Left renal pelvis (tissue), 4 donors: ENCODE data around the gene NPFFR2. TPM values are rescaled to one million over a fixed set of nuclear protein-coding genes. Genes with fewer than 3 reads are reported as not detected.
"Not testable (repeated sequence)": the region's sequence is repeated elsewhere in the genome, so short reads cannot be mapped to it uniquely, and the experiment has no call there.

Experiments used
- DNase-seq, 4 donors: peaks; one replicate each; pipeline ENCODE4 v3.0.0-alpha.2; 2013; ENCODE audit warnings: low read depth in 4 of 4, low spot score in 3 of 4
- polyA plus RNA-seq, 4 donors: library from polyadenylated mRNA; unstranded; fragments of 120-200 nt; gene quantifications; one replicate each; pipeline ENCODE4 v1.2.1, GENCODE V29; 2013; ENCODE audit not compliant: insufficient read length in 4 of 4

The NPFFR2 gene
- 1 to 10 TPM in 3 of 4 donors, under 1 TPM in 1; 0.84 to 3.1 (median 1.7) TPM for polyA plus RNA-seq

- DNase-seq = peak in 3 of 4 donors; percentile 6 to 32 (median 16)
These were observed at the start of gene NPFFR2 for GRCh38 chr4:72031868-72032608. Gene NPFFR2 (plus strand): TSS chr4:72032000. CDS start chr4:72128592, 96,592 bp downstream.

- no peak for DNase-seq
These were observed 39.1 kb upstream of the NPFFR2 start for GRCh38 chr4:71992571-71993312.

GRCh38 chr4:71994559-71994958 lies 37.2 kb upstream of the NPFFR2 start:
- DNase-seq = no peak

- DNase-seq = no peak
These were observed 36.5 kb upstream of the NPFFR2 start for GRCh38 chr4:71995297-71995696.

GRCh38 chr4:72006586-72006985 lies 25.2 kb upstream of the NPFFR2 start:
- DNase-seq = no peak

GRCh38 chr4:72011906-72012305 lies 19.9 kb upstream of the NPFFR2 start:
- DNase-seq = no peak

GRCh38 chr4:72016011-72016410 lies 15.8 kb upstream of the NPFFR2 start:
- no peak for DNase-seq

- no peak for DNase-seq
These were observed 12.1 kb upstream of the NPFFR2 start for GRCh38 chr4:72019688-72020087.

GRCh38 chr4:72022553-72022952 lies 9.2 kb upstream of the NPFFR2 start:
- DNase-seq = no peak

- no peak for DNase-seq
These were observed 23.8 kb downstream of the NPFFR2 start for GRCh38 chr4:72055566-72055965.

- no peak for DNase-seq
These were observed 31.9 kb downstream of the NPFFR2 start for GRCh38 chr4:72063726-72064125.

GRCh38 chr4:72067051-72067450 lies 35.3 kb downstream of the NPFFR2 start:
- DNase-seq = no peak

- DNase-seq = no peak
These were observed 42.0 kb downstream of the NPFFR2 start for GRCh38 chr4:72073816-72074215.

- DNase-seq = peak in 1 of 4 donors; percentile 9
These were observed 44.8 kb downstream of the NPFFR2 start for GRCh38 chr4:72076562-72076961.

GRCh38 chr4:72077346-72077745 lies 45.5 kb downstream of the NPFFR2 start:
- no peak for DNase-seq

GRCh38 chr4:72084587-72085011 lies 52.8 kb downstream of the NPFFR2 start:
- DNase-seq = no peak

GRCh38 chr4:72090606-72091005 lies 58.8 kb downstream of the NPFFR2 start:
- DNase-seq = not testable (repeated sequence)

GRCh38 chr4:72094059-72094797 lies 62.4 kb downstream of the NPFFR2 start:
- no peak for DNase-seq

- DNase-seq = no peak
These were observed 75.7 kb downstream of the NPFFR2 start for GRCh38 chr4:72107456-72107855.

GRCh38 chr4:72109364-72109763 lies 77.6 kb downstream of the NPFFR2 start:
- DNase-seq = no peak

- DNase-seq = no peak
These were observed 78.2 kb downstream of the NPFFR2 start for GRCh38 chr4:72109959-72110497.
